DOHH2 (cell line): Measurements from ENCODE around the gene CCDC71L.

Source experiments
- H3F3A ChIP-seq: fragments of 200-600 bp; sonication (generic), shearing (Covaris generic); 2 replicates; pipeline ENCODE4 v1.6.0; 2016; ENCODE audit warnings: antibody characterized with exemption, mild to moderate bottlenecking; ENCODE audit not compliant: control insufficient read depth, insufficient read depth
- H3K27ac ChIP-seq: fragments of 200-600 bp; sonication (generic); 2 replicates; pipeline ENCODE4 v1.5.1; 2014; ENCODE audit warnings: low read depth, mild to moderate bottlenecking, low read length, moderate library complexity
- H3K27me3 ChIP-seq: fragments of 200-600 bp; sonication (generic); 2 replicates; pipeline ENCODE4 v1.6.1; 2014; ENCODE audit warnings: mild to moderate bottlenecking, low read length, mixed read lengths; ENCODE audit not compliant: control insufficient read depth
- H3K36me3 ChIP-seq: fragments of 200-600 bp; sonication (generic); 2 replicates; pipeline ENCODE4 v1.6.1; 2014; ENCODE audit warnings: mild to moderate bottlenecking, low read length, moderate library complexity, mixed read lengths; ENCODE audit not compliant: control insufficient read depth
- H3K4me1 ChIP-seq: fragments of 200-600 bp; sonication (generic); 2 replicates; pipeline ENCODE4 v1.6.1; 2014; ENCODE audit warnings: mild to moderate bottlenecking, low read length, mixed read lengths; ENCODE audit not compliant: control insufficient read depth
- H3K4me2 ChIP-seq: fragments of 200-600 bp; sonication (generic); 2 replicates; pipeline ENCODE4 v1.6.0; 2014; ENCODE audit warnings: mild to moderate bottlenecking, low read length, moderate library complexity
- H3K4me3 ChIP-seq: fragments of 200-600 bp; sonication (generic); 2 replicates; pipeline ENCODE4 v1.5.1; 2014; ENCODE audit warnings: mild to moderate bottlenecking, low read length, mixed read lengths
- H3K79me2 ChIP-seq: fragments of 200-600 bp; sonication (generic); 2 replicates; pipeline ENCODE4 v1.6.1; 2014; ENCODE audit warnings: mild to moderate bottlenecking, low read length, mixed read lengths; ENCODE audit not compliant: control insufficient read depth
- H3K9me2 ChIP-seq: fragments of 200-600 bp; sonication (generic); replicated peaks from 2 replicates; pipeline ENCODE4 v1.6.1; 2014; ENCODE audit warnings: mild to moderate bottlenecking, low read length, mixed read lengths; ENCODE audit not compliant: control insufficient read depth
- H3K9me3 ChIP-seq: fragments of 200-600 bp; sonication (generic); 2 replicates; pipeline ENCODE4 v1.6.1; 2014; ENCODE audit warnings: antibody characterized with exemption, low read length, mixed read lengths; ENCODE audit not compliant: control insufficient read depth, insufficient read depth
- H4K20me1 ChIP-seq: fragments of 200-600 bp; sonication (generic); 2 replicates; pipeline ENCODE4 v1.6.0; 2014; ENCODE audit warnings: low read depth, mild to moderate bottlenecking, antibody characterized with exemption, low read length, moderate library complexity; ENCODE audit not compliant: control insufficient read depth, insufficient read depth
- CTCF ChIP-seq: fragments of 200-600 bp; sonication (generic); IDR thresholded peaks from one replicate; pipeline ENCODE4 v1.5.1; 2014; ENCODE audit warnings: antibody characterized with exemption, mild to moderate bottlenecking, low read depth, low read length; ENCODE audit not compliant: poor library complexity, severe bottlenecking
- EZH2phosphoT487 ChIP-seq: fragments of 200-600 bp; sonication (generic); IDR thresholded peaks from 2 replicates; pipeline ENCODE4 v1.6.1; 2017; ENCODE audit warnings: borderline replicate concordance, mild to moderate bottlenecking, antibody characterized with exemption, low read length, moderate library complexity, mixed read lengths

The CCDC71L gene

GRCh38 chr7:106640368-106641141 lies 20.4 kb downstream of the CCDC71L start:
- H3K27me3 ChIP-seq, result peaks cover 12% of the 10 kb centered on the region
- H3K36me3 ChIP-seq, result no peaks in the 10 kb centered on the region
- no peaks in the 10 kb centered on the region; the same call in 1 of the 2 replicates for H3K9me2 ChIP-seq
- H3K4me3 ChIP-seq, result no peak overlapping the region
- no peaks in the 10 kb centered on the region for H3F3A ChIP-seq
- H3K4me1 ChIP-seq, result peaks cover 5% of the 10 kb centered on the region; the same call in 1 of the 2 replicates
- no peaks in the 10 kb centered on the region for H3K79me2 ChIP-seq
- no peaks in the 10 kb centered on the region for H3K9me3 ChIP-seq
- H3K4me2 ChIP-seq, result no peak overlapping the region
- no peak for TF ChIP-seq CTCF
- no peak for TF ChIP-seq EZH2phosphoT487
- H3K27ac ChIP-seq, result no peak overlapping the region
- H4K20me1 ChIP-seq, result no peaks in the 10 kb centered on the region

GRCh38 chr7:106639476-106640334 lies 21.3 kb downstream of the CCDC71L start:
- no peaks in the 10 kb centered on the region; the same call in 1 of the 2 replicates for H3K9me2 ChIP-seq
- no peak overlapping the region for H3K4me3 ChIP-seq
- no peaks in the 10 kb centered on the region for H3K36me3 ChIP-seq
- no peaks in the 10 kb centered on the region for H3K9me3 ChIP-seq
- H3K4me2 ChIP-seq, result no peak overlapping the region
- no peak overlapping the region for H3K27ac ChIP-seq
- H3K4me1 ChIP-seq, result peaks cover 5% of the 10 kb centered on the region; the same call in 1 of the 2 replicates
- H3F3A ChIP-seq, result no peaks in the 10 kb centered on the region
- H3K27me3 ChIP-seq, result peaks cover 14% of the 10 kb centered on the region
- no peaks in the 10 kb centered on the region for H3K79me2 ChIP-seq
- TF ChIP-seq CTCF, result no peak
- no peak for TF ChIP-seq EZH2phosphoT487
- no peaks in the 10 kb centered on the region for H4K20me1 ChIP-seq

GRCh38 chr7:106635411-106635810 lies 25.5 kb downstream of the CCDC71L start:
- no peaks in the 10 kb centered on the region for H3F3A ChIP-seq
- no peaks in the 10 kb centered on the region for H4K20me1 ChIP-seq
- H3K36me3 ChIP-seq, result no peaks in the 10 kb centered on the region
- no peaks in the 10 kb centered on the region; the same call in 1 of the 2 replicates for H3K9me2 ChIP-seq
- H3K4me2 ChIP-seq, result no peak overlapping the region
- no peaks in the 10 kb centered on the region for H3K9me3 ChIP-seq
- no peak overlapping the region for H3K27ac ChIP-seq
- H3K27me3 ChIP-seq, result peaks cover 17% of the 10 kb centered on the region
- H3K4me3 ChIP-seq, result no peak overlapping the region
- no peaks in the 10 kb centered on the region for H3K79me2 ChIP-seq
- H3K4me1 ChIP-seq, result peaks cover 5% of the 10 kb centered on the region; the same call in 1 of the 2 replicates
- TF ChIP-seq CTCF (no peak), EZH2phosphoT487 (no peak)
